ENCODE data around the gene ISLR2. TPM values are rescaled to one million over a fixed set of nuclear protein-coding genes. Genes with fewer than 3 reads are reported as not detected.

The ISLR2 gene
- total RNA-seq, 1 experiment from 2014 or later: not detected

GRCh38 chr15:74121039-74121438 is 9.3 kb upstream of the ISLR2 start:
- no peaks in the 10 kb centered on the region for H3K9me3 ChIP-seq
- no peak overlapping the region for H3K4me3 Mint-ChIP-seq (ENCODE audit: unreplicated experiment)
- intact Hi-C loops (cut with micrococcal nuclease; ENCODE audit: unreplicated experiment): no loop called here
- ChIA-PET POLR2A (no interaction called here), CTCF (no interaction called here)
- BruUV-seq (replicated peaks): no TSS peak
- no peak for DNase-seq
- H3K27me3 ChIP-seq (replicated peaks; ENCODE audit: control insufficient read depth, insufficient read depth, low read length): no peaks in the 10 kb centered on the region
- H3K27ac Mint-ChIP-seq (ENCODE audit: unreplicated experiment): no peak overlapping the region
- peaks cover 9% of the 10 kb centered on the region for H3K9me3 Mint-ChIP-seq (ENCODE audit: unreplicated experiment)
- no peaks in the 10 kb centered on the region for H3K4me1 Mint-ChIP-seq (ENCODE audit: low read depth, unreplicated experiment)
- H3K36me3 ChIP-seq (ENCODE audit: control insufficient read depth, insufficient read depth, low read length): no peaks in the 10 kb centered on the region
- TF ChIP-seq CTCF (IDR thresholded peaks at IDR 0.05; ENCODE audit: insufficient read depth in 1 of 2, low read depth in 1 of 2, low read length in 1 of 2, severe bottlenecking in 1 of 2, unreplicated experiment in 1 of 2): no peak
- H3K27me3 Mint-ChIP-seq (ENCODE audit: insufficient read depth, unreplicated experiment): peaks cover 15% of the 10 kb centered on the region
- H3K4me1 ChIP-seq: no peaks in the 10 kb centered on the region
- H3K4me3 ChIP-seq (ENCODE audit: low read depth, low read length): no peak overlapping the region
- H3K36me3 Mint-ChIP-seq (ENCODE audit: insufficient read depth, unreplicated experiment): no peaks in the 10 kb centered on the region

GRCh38 chr15:74121858-74122257 is 8.5 kb upstream of the ISLR2 start:
- Histone ChIP-seq H3K36me3 (ENCODE audit: control insufficient read depth, insufficient read depth, low read length) (no peaks in the 10 kb centered on the region), H3K9me3 (no peaks in the 10 kb centered on the region), H3K4me3 (ENCODE audit: low read depth, low read length) (no peak overlapping the region), H3K4me1 (no peaks in the 10 kb centered on the region), H3K27me3 (replicated peaks; ENCODE audit: control insufficient read depth, insufficient read depth, low read length) (no peaks in the 10 kb centered on the region)
- H3K4me1 Mint-ChIP-seq (ENCODE audit: low read depth, unreplicated experiment): no peaks in the 10 kb centered on the region
- DNase-seq: no peak
- H3K36me3 Mint-ChIP-seq (ENCODE audit: insufficient read depth, unreplicated experiment): no peaks in the 10 kb centered on the region
- no peak overlapping the region for H3K27ac Mint-ChIP-seq (ENCODE audit: unreplicated experiment)
- peaks cover 9% of the 10 kb centered on the region for H3K9me3 Mint-ChIP-seq (ENCODE audit: unreplicated experiment)
- no peak for TF ChIP-seq CTCF (IDR thresholded peaks at IDR 0.05; ENCODE audit: insufficient read depth in 1 of 2, low read depth in 1 of 2, low read length in 1 of 2, severe bottlenecking in 1 of 2, unreplicated experiment in 1 of 2)
- intact Hi-C loops (cut with micrococcal nuclease; ENCODE audit: unreplicated experiment): no loop called here
- peaks cover 17% of the 10 kb centered on the region for H3K27me3 Mint-ChIP-seq (ENCODE audit: insufficient read depth, unreplicated experiment)
- no TSS peak for BruUV-seq (replicated peaks)
- ChIA-PET POLR2A (no interaction called here), CTCF (no interaction called here)
- no peak overlapping the region for H3K4me3 Mint-ChIP-seq (ENCODE audit: unreplicated experiment)

- Histone ChIP-seq H3K27me3 (replicated peaks; ENCODE audit: control insufficient read depth, insufficient read depth, low read length) (no peaks in the 10 kb centered on the region), H3K36me3 (ENCODE audit: control insufficient read depth, insufficient read depth, low read length) (no peaks in the 10 kb centered on the region), H3K9me3 (no peaks in the 10 kb centered on the region), H3K4me1 (no peaks in the 10 kb centered on the region), H3K4me3 (ENCODE audit: low read depth, low read length) (no peak overlapping the region)
- no TSS peak for BruUV-seq (replicated peaks)
- POLR2A ChIA-PET: no interaction called here
- Mint-ChIP-seq H3K4me1 (ENCODE audit: low read depth, unreplicated experiment) (no peaks in the 10 kb centered on the region), H3K27ac (ENCODE audit: unreplicated experiment) (no peak overlapping the region), H3K4me3 (ENCODE audit: unreplicated experiment) (no peak overlapping the region), H3K36me3 (ENCODE audit: insufficient read depth, unreplicated experiment) (no peaks in the 10 kb centered on the region), H3K9me3 (ENCODE audit: unreplicated experiment) (peaks cover 9% of the 10 kb centered on the region), H3K27me3 (ENCODE audit: insufficient read depth, unreplicated experiment) (peaks cover 21% of the 10 kb centered on the region)
- intact Hi-C loops (cut with micrococcal nuclease; ENCODE audit: unreplicated experiment): no loop called here
- no peak for DNase-seq
- CTCF ChIA-PET: interaction anchor here (1.2 kb wide), 1 partner anchor 188 kb away, joined by 3 read pairs; no protein-coding TSS in a partner anchor
- no peak for TF ChIP-seq CTCF (IDR thresholded peaks at IDR 0.05; ENCODE audit: insufficient read depth in 1 of 2, low read depth in 1 of 2, low read length in 1 of 2, severe bottlenecking in 1 of 2, unreplicated experiment in 1 of 2)
Measured at GRCh38 chr15:74122403-74123130, 7.8 kb upstream of the ISLR2 start.

All from Caco-2 (cell line).